SU-DHL-6 (cell line): Measurements from ENCODE around the gene OPN1MW3.

Experiments used
- CTCF ChIP-seq: fragments of 200-600 bp; sonication (generic); IDR thresholded peaks from one replicate; pipeline ENCODE4 v1.5.1; 2017; ENCODE audit warnings: antibody characterized with exemption, mild to moderate bottlenecking, low read length, moderate library complexity; ENCODE audit not compliant: insufficient read depth, poor library complexity, severe bottlenecking
- EZH2phosphoT487 ChIP-seq: fragments of 200-600 bp; sonication (generic), shearing (Covaris generic); conservative IDR thresholded peaks from 2 replicates; pipeline ENCODE4 v1.6.1; 2018; ENCODE audit warnings: mild to moderate bottlenecking, antibody characterized with exemption, low read length, moderate library complexity, mixed read lengths

- TF ChIP-seq CTCF: no peak
- TF ChIP-seq EZH2phosphoT487: no peak
These were observed 58.0 kb downstream of the OPN1MW3 start for GRCh38 chrX:154315416-154315815.
